NB4 (cell line): ENCODE results near the gene SLC15A3.

Experiments used
- DNase-seq: peaks from one replicate; pipeline ENCODE4 v3.0.0; 2010; ENCODE audit warnings: low read depth
- H3K4me3 ChIP-seq: one replicate; pipeline ENCODE4 v1.5.1; 2011; ENCODE audit warnings: mild to moderate bottlenecking, low read depth, low read length, moderate library complexity
- CTCF ChIP-seq: IDR thresholded peaks from one replicate; pipeline ENCODE4 v1.5.1; 2012; ENCODE audit warnings: low read depth, low read length
- MAX ChIP-seq: IDR thresholded peaks from 2 replicates; pipeline ENCODE4 v1.6.1; 2011; ENCODE audit warnings: low read depth, low read length
- MYC ChIP-seq: IDR thresholded peaks from 2 replicates; pipeline ENCODE4 v1.6.1; 2011; ENCODE audit warnings: low read depth, low read length
- POLR2A ChIP-seq: IDR thresholded peaks from 2 replicates; pipeline ENCODE4 v1.6.1; 2011; ENCODE audit warnings: mild to moderate bottlenecking; ENCODE audit not compliant: insufficient read length; ENCODE audit errors: extremely low read depth

Gene SLC15A3

GRCh38 chr11:60935676-60936442 is 16.1 kb downstream of the SLC15A3 start:
- no peak overlapping the region for H3K4me3 ChIP-seq
- TF ChIP-seq POLR2A (no peak), MAX (no peak), CTCF (no peak), MYC (no peak)
- no peak for DNase-seq

- TF ChIP-seq CTCF: no peak
- TF ChIP-seq POLR2A: no peak
- TF ChIP-seq MYC: no peak
- TF ChIP-seq MAX: no peak
- no peak overlapping the region for H3K4me3 ChIP-seq
- no peak for DNase-seq
Measured at GRCh38 chr11:60934790-60935605, 17.0 kb downstream of the SLC15A3 start.

- no peak for DNase-seq
- no peak for TF ChIP-seq MYC
- TF ChIP-seq CTCF: no peak
- no peak for TF ChIP-seq POLR2A
- TF ChIP-seq MAX: no peak
- no peak overlapping the region for H3K4me3 ChIP-seq
Measured at GRCh38 chr11:60934124-60934789, 17.7 kb downstream of the SLC15A3 start.

GRCh38 chr11:60933416-60934123 is 18.4 kb downstream of the SLC15A3 start:
- TF ChIP-seq MYC (no peak), POLR2A (no peak), MAX (no peak), CTCF (no peak)
- DNase-seq: no peak

GRCh38 chr11:60932605-60933356 is 19.2 kb downstream of the SLC15A3 start:
- H3K4me3 ChIP-seq: no peak overlapping the region
- DNase-seq: no peak
- TF ChIP-seq MYC (no peak), POLR2A (no peak), MAX (no peak), CTCF (no peak)

More at GRCh38 chr11:60933416-60934123, 18.4 kb downstream of the SLC15A3 start:
- H3K4me3 ChIP-seq: no peak overlapping the region
